A673 (cell line): ENCODE results near the gene P3R3URF. TPM values are rescaled to one million over a fixed set of nuclear protein-coding genes. Genes with fewer than 3 reads are reported as not detected.

Experiments used
- BruUV-seq: library from RNA; stranded (reverse); fragments of 400-500 nt; replicated peaks from 2 replicates; lab custom pipeline; 2021; lab: Mats Ljungman, UMichigan
- CTCF ChIA-PET: fragments of 300-600 bp; sonication (Branson Sonifier 250); formaldehyde crosslinking; loops from one replicate; lab custom pipeline; 2022; ENCODE audit warnings: antibody characterized with exemption; lab: Charles Lee
- POLR2A ChIA-PET: fragments of 300-600 bp; sonication (Branson Sonifier 250); formaldehyde crosslinking; loops from one replicate; lab custom pipeline; 2022; ENCODE audit warnings: antibody characterized with exemption; ENCODE audit not compliant: low non-redundant PET; lab: Charles Lee
- DNase-seq: peaks from one replicate; pipeline ENCODE4 v3.0.0-alpha.2; 2015; ENCODE audit warnings: low spot score
- H3K27ac ChIP-seq: fragments of 200-600 bp; sonication (generic); 2 replicates; pipeline ENCODE4 v1.5.1; 2016; ENCODE audit warnings: mixed run types, low read depth, mild to moderate bottlenecking, mixed read lengths, antibody characterized with exemption, low read length; ENCODE audit not compliant: poor library complexity, severe bottlenecking
- H3K27me3 ChIP-seq: fragments of 200-600 bp; sonication (generic); replicated peaks from 2 replicates; pipeline ENCODE4 v1.6.1; 2017; ENCODE audit warnings: mixed run types, low read depth, mild to moderate bottlenecking, mixed read lengths, antibody characterized with exemption, low read length; ENCODE audit not compliant: insufficient read depth, poor library complexity
- H3K36me3 ChIP-seq: fragments of 200-600 bp; sonication (generic); 2 replicates; pipeline ENCODE4 v1.6.1; 2016; ENCODE audit warnings: mixed run types, mild to moderate bottlenecking, mixed read lengths, antibody characterized with exemption, low read length; ENCODE audit not compliant: insufficient read depth, poor library complexity, severe bottlenecking
- H3K4me1 ChIP-seq: fragments of 200-600 bp; sonication (generic); 2 replicates; pipeline ENCODE4 v1.6.1; 2017; ENCODE audit warnings: mixed run types, mild to moderate bottlenecking, mixed read lengths, antibody characterized with exemption, low read length; ENCODE audit not compliant: insufficient read depth, poor library complexity, severe bottlenecking
- H3K4me3 ChIP-seq: fragments of 200-600 bp; sonication (generic); 2 replicates; pipeline ENCODE4 v1.5.1; 2016; ENCODE audit warnings: low read depth, mixed run types, mild to moderate bottlenecking, mixed read lengths, low read length; ENCODE audit not compliant: poor library complexity, severe bottlenecking
- H3K9me3 ChIP-seq: fragments of 200-600 bp; sonication (generic); 2 replicates; pipeline ENCODE4 v1.6.1; 2016; ENCODE audit warnings: mixed run types, low read depth, mild to moderate bottlenecking, mixed read lengths, antibody characterized with exemption, low read length; ENCODE audit not compliant: poor library complexity, severe bottlenecking
- EZH2 ChIP-seq: fragments of 200-600 bp; sonication (generic); IDR thresholded peaks from 2 replicates; pipeline ENCODE4 v1.6.1; 2017; ENCODE audit warnings: borderline replicate concordance, low read depth, mild to moderate bottlenecking, mixed read lengths, antibody characterized with exemption, low read length; ENCODE audit not compliant: poor library complexity, severe bottlenecking
- intact Hi-C: fragments of 100-400 bp; cut with micrococcal nuclease; formaldehyde crosslinking; loops from one replicate; pipeline ENCODE4 v1.10.0; 2022; ENCODE audit not compliant: unreplicated experiment
- total RNA-seq: library from RNA; stranded (reverse); gene quantifications from 2 replicates; pipeline ENCODE4 v1.2.3, GENCODE V29; 2021
- TF ChIP-seq, protein P1 (sequence below): fragments of 300-800, 200-600 bp; sonication (generic); conservative IDR thresholded peaks from 2 replicates; pipeline ENCODE4 v1.5.1; 2017; ENCODE audit warnings: low read depth, mild to moderate bottlenecking, antibody characterized with exemption, low read length, moderate library complexity, mixed read lengths

P3R3URF gene
- total RNA-seq, 1 experiment from 2014 or later, result not detected

DNA sequence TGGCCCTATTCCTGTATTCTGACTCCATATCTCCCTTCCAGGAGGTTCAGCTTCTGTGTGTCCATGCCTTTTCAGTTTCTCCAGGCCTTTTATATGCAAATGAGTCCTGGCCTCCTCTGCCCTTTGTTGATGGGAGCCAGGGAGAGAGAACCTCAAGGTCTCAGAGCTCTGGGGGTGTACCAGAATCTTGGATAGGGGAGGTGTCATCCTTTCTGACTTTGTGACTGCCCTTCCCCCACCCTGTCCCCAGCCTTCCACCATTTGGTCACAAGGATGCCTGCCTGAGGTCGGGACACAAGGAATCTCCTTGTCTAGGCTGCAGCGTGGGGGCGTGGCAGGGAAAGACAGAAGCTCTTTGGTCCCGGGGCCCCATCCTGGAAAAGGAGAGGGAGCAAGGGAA is 45.5 kb upstream of the P3R3URF start:
- POLR2A ChIA-PET, result no interaction called here
- Histone ChIP-seq H3K9me3 (no peaks in the 10 kb centered on the region), H3K4me3 (no peak overlapping the region), H3K27ac (no peak overlapping the region), H3K4me1 (no peaks in the 10 kb centered on the region), H3K27me3 (no peaks in the 10 kb centered on the region), H3K36me3 (no peaks in the 10 kb centered on the region)
- BruUV-seq, result no TSS peak
- DNase-seq, result no peak
- intact Hi-C loops, result no loop called here
- CTCF ChIA-PET, result no interaction called here
- TF ChIP-seq EZH2, result no peak
- TF ChIP-seq, protein P1, sequence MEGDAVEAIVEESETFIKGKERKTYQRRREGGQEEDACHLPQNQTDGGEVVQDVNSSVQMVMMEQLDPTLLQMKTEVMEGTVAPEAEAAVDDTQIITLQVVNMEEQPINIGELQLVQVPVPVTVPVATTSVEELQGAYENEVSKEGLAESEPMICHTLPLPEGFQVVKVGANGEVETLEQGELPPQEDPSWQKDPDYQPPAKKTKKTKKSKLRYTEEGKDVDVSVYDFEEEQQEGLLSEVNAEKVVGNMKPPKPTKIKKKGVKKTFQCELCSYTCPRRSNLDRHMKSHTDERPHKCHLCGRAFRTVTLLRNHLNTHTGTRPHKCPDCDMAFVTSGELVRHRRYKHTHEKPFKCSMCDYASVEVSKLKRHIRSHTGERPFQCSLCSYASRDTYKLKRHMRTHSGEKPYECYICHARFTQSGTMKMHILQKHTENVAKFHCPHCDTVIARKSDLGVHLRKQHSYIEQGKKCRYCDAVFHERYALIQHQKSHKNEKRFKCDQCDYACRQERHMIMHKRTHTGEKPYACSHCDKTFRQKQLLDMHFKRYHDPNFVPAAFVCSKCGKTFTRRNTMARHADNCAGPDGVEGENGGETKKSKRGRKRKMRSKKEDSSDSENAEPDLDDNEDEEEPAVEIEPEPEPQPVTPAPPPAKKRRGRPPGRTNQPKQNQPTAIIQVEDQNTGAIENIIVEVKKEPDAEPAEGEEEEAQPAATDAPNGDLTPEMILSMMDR, result no peak

DNA sequence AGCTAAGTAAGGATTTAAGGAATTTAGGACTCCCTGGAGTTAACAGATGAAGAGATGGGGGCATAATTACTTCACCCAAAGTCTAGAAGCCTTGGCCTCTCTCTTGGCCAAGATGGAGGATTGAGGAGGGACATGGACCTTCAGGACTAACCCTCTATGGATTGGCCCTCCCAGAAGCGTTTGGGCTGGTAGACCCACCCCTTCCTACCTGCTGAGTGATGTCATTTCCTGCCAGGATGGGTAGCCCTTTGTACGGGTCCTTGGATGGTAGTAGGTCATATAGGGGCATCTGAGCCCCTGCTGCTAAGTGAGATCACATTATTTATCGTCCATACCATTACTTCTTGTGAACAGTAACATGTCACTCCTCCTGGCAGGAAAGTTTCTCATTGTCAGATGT is 44.5 kb upstream of the P3R3URF start:
- no peak for DNase-seq
- intact Hi-C loops, result no loop called here
- BruUV-seq, result no TSS peak
- POLR2A ChIA-PET, result no interaction called here
- H3K36me3 ChIP-seq, result no peaks in the 10 kb centered on the region
- CTCF ChIA-PET, result interaction anchor here (0.7 kb wide), 1 partner anchor 26 kb away, joined by 4 read pairs; no protein-coding TSS in a partner anchor
- no peaks in the 10 kb centered on the region for H3K4me1 ChIP-seq
- TF ChIP-seq EZH2, result no peak
- TF ChIP-seq, protein P1, result no peak
- H3K4me3 ChIP-seq, result no peak overlapping the region
- H3K27me3 ChIP-seq, result no peaks in the 10 kb centered on the region
- no peaks in the 10 kb centered on the region for H3K9me3 ChIP-seq
- H3K27ac ChIP-seq, result no peak overlapping the region

DNA sequence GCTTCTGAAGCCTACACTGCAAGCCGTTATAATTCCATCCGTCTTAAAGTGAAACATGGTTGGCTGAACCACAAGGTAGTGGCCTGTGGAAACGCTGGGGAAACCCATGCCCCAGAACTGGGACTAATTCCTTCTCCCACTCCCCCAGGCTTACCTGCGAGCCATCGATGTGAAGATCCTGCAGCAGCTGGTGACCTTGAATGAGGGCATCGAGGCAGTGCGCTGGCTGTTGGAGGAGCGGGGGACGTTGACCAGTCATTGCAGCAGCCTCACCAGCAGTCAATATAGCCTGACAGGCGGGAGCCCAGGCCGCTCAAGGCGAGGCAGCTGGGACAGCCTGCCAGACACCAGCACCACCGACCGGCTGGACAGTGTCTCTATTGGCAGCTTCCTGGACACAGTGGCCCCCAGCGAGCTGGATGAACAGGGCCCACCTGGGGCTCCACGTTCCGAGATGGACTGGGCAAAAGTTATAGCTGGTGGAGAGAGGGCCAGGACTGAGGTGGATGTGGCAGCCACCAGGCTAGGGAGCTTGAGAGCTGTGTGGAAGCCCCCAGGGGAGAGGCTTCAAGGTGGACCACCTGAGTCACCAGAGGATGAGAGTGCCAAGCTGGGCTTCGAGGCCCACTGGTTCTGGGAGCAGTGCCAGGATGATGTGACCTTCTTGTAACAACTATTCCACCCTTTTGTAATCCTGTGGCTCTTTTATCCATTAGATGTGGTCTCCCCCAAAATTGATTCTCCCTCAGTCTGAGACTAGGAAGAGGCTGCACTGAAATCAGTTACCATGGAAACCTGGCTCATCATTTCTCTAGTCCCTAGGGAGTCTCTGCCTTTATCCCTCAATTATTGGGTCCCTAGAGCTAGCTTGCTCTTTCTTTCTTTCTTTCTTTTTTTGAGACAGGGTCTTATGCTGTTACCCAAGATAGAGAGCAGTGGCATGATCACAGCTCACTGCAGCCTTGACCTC is 43.5 kb upstream of the P3R3URF start:
- Histone ChIP-seq H3K27me3 (no peaks in the 10 kb centered on the region), H3K36me3 (no peaks in the 10 kb centered on the region), H3K4me1 (no peaks in the 10 kb centered on the region), H3K9me3 (no peaks in the 10 kb centered on the region), H3K4me3 (no peak overlapping the region), H3K27ac (no peak overlapping the region)
- no TSS peak for BruUV-seq
- POLR2A ChIA-PET, result no interaction called here
- CTCF ChIA-PET, result interaction anchor here (0.7 kb wide), 1 partner anchor 27 kb away, joined by 4 read pairs; no protein-coding TSS in a partner anchor
- TF ChIP-seq, protein P1, result no peak
- no peak for TF ChIP-seq EZH2
- intact Hi-C loops, result no loop called here
- no peak for DNase-seq
